OCI-LY1 (cell line): ENCODE results near the gene TROAP.
"Not testable (repeated sequence)": the region's sequence is repeated elsewhere in the genome, so short reads cannot be mapped to it uniquely, and the experiment has no call there.

Source experiments
- CTCF ChIP-seq: fragments of 200-600 bp; sonication (generic), shearing (Covaris generic); IDR thresholded peaks from 2 replicates; pipeline ENCODE4 v1.5.1; 2017; ENCODE audit warnings: mild to moderate bottlenecking, antibody characterized with exemption, low read length, moderate library complexity, mixed read lengths
- EZH2 ChIP-seq: fragments of 200-600 bp; sonication (generic), shearing (Covaris generic); IDR thresholded peaks from 2 replicates; pipeline ENCODE4 v1.8.0; 2017; ENCODE audit warnings: borderline replicate concordance, mixed run types, mild to moderate bottlenecking, antibody characterized with exemption, low read length, moderate library complexity, mixed read lengths

- not testable (repeated sequence) for TF ChIP-seq CTCF, EZH2
Observed at GRCh38 chr12:49310451-49311000, 12.5 kb upstream of the TROAP start.
